DMS79 (cell line): Measurements from ENCODE around the gene RALA.
"Not testable (repeated sequence)": the region's sequence is repeated elsewhere in the genome, so short reads cannot be mapped to it uniquely, and the experiment has no call there.

Experiments
- DNase-seq: peaks from one replicate; lab custom pipeline; 2025; lab: John Stamatoyannopoulos, UW

The RALA gene

GRCh38 chr7:39686261-39686924 is 63.0 kb downstream of the RALA start:
- DNase-seq: no peak

DNA sequence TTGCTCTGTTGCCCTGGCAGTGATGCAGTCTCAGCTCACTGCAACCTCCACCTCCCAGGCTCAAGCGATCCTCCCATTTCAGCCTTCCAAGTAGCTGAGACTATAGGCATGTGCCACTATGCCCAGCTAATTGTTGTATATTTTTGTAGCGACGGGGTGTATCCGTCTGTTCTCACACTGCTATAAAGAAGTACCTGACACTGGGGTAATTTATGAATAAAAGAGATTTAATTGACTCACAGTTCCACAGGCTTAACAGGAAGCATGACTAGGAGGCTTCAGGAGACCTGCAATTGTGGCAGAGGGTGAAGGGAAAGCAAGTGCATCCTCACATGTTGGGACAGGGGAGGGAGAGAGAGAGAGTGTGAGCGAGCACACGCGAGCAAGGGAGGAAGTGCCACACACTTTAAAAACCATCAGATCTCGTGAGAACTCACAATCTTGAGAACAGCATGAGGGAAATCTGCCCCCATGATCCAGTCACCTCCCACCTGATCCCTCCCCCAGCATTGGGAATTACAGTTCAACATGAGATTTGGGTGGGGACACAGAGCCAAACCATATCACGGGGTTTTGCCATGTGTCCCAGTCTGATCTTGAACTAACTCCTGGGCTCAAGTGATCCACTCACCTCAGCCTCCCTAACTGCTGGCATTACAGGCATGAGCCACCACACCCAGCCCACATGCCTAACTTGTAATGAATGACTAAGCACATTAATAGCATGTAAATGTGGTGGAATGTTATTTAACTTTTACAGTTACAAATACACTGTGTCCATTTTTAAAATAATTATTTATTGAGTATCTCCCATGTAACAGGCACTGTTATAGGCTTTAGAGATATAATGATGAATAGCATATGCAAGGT is 65.5 kb downstream of the RALA start:
- no peak for DNase-seq

DNA sequence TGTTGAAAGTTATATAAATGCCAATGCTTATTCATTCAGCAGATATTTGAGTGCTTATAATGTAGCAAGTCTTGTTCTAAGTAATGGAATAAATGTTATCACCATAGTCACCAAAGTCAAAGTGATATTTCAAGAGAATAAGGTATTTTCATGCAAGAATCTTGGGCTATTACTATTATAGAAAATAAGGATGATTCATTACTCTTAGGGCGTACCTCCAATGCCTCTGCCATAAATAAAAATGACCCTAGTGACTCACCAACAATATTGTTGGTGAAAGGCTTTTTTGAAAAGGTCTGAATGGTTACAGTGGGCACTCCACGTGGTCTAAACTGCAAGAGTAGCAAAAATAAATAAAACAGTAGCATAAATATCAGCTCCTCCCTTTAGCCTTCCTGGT is 68.4 kb downstream of the RALA start:
- DNase-seq: no peak

DNA sequence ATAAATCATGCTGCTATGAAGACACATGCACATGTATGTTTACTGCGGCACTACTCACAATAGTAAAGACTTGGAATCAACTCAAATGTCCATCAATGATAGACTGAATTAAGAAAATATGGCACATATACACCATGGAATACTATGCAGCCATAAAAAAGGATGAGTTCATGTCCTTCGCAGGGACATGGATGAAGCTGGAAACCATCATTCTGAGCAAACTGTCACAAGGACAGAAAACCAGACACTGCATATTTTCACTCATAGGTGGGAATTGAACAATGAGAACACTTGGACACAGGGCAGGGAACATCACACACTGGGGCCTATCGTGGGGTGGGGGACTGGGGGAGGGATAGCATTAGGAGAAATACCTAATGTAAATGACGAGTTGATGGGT is 69.7 kb downstream of the RALA start:
- DNase-seq: not testable (repeated sequence)

DNA sequence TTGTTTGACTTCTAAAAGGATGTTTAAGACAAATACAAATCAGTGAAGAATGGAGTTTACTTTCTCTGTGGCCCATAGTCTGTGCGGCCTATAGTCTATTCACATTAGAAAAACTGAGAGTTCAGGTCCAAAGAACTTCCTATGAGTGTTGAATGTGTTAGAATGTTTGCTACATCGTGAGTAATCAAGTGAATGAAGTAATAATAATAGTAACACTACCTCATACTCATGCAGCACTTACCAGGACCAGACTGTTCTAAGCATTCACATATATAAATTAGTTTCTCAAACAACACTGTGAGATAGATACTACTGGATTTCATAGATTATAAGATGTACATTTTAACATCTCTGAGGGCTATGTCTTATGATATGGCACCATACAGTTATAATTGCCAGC is 70.4 kb downstream of the RALA start:
- DNase-seq: no peak

GRCh38 chr7:39695852-39696586 is 72.6 kb downstream of the RALA start:
- no peak for DNase-seq

DNA sequence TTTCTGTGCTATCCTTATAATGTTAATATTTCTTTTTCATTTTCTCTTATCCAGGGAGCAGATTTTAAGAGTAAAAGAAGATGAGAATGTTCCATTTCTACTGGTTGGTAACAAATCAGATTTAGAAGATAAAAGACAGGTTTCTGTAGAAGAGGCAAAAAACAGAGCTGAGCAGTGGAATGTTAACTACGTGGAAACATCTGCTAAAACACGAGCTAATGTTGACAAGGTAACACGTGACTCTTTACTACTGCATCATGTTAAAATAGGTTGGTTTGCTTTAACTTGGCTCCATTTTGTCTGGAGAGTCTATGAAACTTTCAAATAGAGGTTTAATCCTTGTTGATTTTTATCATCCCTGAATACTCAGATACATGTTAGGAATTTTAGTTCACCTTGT is 73.3 kb downstream of the RALA start:
- no peak for DNase-seq

DNA sequence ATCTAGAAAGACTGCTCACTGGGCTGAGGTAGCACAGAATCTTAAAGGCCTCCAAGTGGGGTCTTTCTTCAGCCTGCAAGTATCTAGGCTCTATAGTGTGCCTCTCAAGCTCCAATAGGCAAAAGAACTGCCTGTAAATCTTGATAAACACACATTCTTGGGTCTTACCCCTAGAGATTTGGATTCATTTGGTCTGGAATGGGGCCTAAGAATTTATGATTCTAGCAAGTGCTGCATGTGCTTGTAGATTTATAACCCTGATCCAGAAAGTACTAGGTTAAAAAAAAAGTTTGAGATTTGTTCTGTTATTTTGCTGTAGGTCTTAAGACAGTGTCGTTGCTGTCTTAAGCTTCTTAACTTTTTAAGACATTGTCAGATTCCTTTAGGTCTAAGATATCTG is 74.1 kb downstream of the RALA start:
- no peak for DNase-seq

- DNase-seq: no peak
These were observed 76.8 kb downstream of the RALA start for GRCh38 chr7:39700165-39700564.

- DNase-seq: no peak
These were observed 77.6 kb downstream of the RALA start for GRCh38 chr7:39700932-39701331.

DNA sequence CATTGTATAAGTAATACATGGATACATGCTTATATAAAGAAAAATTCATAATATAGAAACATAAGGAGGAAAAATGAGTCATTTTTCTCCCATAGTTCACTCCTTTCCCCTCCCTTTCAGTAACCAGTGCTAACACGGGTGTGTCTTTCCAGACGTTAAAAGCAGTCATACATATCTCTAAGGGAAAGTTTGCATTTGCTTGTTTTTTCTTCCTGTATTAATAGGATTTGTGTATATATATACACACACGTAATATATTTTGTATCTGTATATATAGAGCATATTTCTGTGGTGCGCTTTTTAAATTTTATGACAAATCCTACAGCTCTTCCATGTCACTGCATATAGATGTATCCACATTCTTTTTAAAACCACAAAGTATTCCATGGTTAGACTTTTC is 78.8 kb downstream of the RALA start:
- DNase-seq: no peak

DNA sequence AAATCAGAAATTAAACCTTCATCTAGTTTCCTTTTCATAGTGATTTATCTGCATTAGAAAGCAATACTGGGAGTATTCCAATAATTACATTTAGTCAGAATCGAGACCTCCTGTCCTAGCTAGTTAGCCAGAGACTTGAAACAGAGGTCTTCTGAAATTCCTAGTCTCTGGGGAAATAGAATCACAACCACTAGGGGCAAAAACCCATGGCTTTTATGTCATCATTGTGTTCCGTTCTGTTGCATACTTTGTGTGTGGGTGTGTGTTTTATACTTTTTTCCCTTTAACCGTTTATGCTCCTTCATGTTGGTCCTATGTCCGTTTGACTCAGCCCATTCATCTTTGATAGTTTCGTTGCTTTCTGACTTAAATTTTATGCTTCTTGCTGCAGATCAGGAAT is 79.8 kb downstream of the RALA start:
- DNase-seq: no peak

- DNase-seq: no peak
These were observed 85.7 kb downstream of the RALA start for GRCh38 chr7:39709029-39709428.

- DNase-seq: peak; percentile 83
These were observed 86.5 kb downstream of the RALA start for GRCh38 chr7:39709768-39710311.

DNA sequence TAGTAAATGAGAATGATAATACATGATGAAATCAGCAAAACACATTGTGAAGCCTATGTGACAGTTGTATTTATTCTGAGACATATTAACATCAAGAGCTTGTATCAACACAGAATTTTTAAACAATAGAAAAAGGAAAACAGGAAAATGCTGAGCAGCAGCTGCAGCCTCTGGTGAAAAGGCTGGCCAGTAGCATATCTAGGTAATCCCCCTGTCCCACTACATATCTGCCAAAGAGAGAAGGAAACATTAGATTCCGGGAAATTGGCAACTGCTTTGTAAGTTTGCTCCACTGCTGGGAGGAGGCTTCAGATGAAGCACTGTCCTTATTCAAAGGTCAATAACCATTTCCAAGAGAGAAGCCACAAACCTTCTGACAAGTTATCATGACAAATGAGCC is 89.4 kb downstream of the RALA start:
- DNase-seq: no peak

DNA sequence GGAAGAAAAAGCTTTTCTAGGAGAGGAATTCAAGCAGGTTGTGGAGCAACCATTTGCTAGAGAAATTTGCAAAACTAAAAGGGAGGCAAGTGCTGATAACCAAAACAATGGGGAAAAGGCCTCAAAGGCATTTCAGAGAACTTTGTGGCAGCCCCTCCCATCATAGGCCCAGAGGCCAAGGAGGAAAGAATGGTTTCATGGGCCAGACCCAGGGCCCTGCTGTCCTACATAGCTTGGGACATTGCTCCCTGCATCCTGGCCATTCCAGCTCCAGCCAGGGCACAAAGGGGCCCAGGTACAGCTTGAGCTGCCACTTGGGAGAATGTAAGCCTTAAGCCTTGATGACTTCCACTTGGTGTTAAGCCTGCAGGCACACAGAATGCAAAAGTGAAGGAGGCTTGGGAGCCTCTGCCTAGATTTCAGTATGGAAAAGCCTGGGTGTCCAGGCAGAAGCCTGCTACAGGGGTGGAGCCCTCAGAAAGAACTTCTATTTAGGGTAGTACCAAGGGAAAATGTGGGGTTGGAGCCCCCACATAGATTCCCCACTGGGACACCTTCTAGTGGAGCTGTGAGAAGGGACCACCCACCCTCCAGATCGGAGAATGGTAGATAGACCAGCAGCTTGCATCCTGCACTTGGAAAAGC is 91.2 kb downstream of the RALA start:
- DNase-seq: no peak

DNA sequence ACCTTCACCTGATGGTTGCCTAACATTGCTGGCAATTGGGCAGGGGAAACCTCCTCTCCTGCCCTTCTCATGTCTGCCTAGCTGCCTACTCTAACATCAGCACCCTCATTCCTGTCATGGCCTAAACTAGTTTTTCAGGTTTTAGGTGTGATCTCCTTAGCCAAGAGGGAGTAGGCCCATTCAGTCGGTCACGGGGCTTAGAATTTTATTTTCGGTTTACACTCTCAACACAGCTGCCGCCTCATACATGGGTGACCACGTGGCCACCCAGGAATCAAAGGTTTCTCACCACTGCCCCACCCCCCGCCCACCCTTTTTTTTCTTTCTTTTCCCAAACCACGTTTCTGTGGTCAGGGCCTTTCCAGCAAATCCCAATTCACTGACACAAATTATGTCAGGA is 97.2 kb downstream of the RALA start:
- peak; percentile 94 for DNase-seq

GRCh38 chr7:39721345-39721744 is 98.0 kb downstream of the RALA start:
- no peak for DNase-seq

- no peak for DNase-seq
These were observed 98.7 kb downstream of the RALA start for GRCh38 chr7:39721919-39722597.

DNA sequence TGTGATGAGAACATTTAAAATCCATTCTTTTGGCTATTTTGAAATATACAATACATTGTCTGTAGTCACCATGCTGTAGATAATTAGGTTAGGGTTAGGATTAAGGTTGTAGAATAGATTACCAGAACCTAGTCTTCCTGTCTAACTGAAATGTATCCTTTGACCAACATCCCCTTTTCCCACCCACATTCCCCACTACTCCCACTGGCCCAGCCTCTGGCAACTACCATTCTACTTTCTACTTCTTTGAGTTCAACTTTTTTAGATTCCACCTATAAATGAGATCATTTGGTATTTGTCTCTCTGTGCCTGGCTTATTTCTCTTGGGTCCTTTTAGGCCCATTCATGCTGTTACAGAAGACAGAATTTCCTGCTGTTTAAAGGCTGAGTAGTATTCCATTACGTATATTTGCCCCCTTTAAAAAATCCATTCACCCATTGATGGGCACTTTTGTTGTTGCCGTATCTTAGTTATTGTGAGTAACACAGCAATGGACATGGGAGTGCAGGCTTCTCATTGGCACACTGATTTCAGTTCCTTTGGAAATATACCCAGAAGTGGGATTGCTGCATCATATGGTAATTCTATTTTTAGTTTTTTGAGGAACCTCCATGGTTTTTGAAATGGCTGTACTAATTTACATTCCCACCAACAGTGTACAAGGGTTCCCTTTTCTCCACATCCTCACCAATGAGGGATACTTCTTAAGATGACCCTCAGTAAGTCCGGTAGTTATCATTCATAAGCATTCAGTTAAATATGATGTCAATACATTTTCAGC is 104.0 kb downstream of the RALA start:
- DNase-seq: no peak
